Bronchial epithelial cell (primary cell): ENCODE results near the gene PLIN1. TPM values are rescaled to one million over a fixed set of nuclear protein-coding genes. Genes with fewer than 3 reads are reported as not detected.

Source experiments
- DNase-seq: peaks from one replicate; pipeline ENCODE4 v3.0.0-alpha.2; 2010; ENCODE audit warnings: low read depth
- FAIRE-seq: peaks from 2 replicates; lab custom pipeline; 2011; peaks lifted over from hg19 to GRCh38; lab: Jason Lieb, UNC
- H3K27me3 ChIP-seq: 2 replicates; pipeline ENCODE4 v1.5.1; 2011; ENCODE audit warnings: low read length; ENCODE audit not compliant: control insufficient read depth, insufficient read depth
- H3K36me3 ChIP-seq: 2 replicates; pipeline ENCODE4 v1.5.1; 2011; ENCODE audit warnings: low read length; ENCODE audit not compliant: control insufficient read depth, insufficient read depth
- H3K4me3 ChIP-seq: 2 replicates; pipeline ENCODE4 v1.5.1; 2011; ENCODE audit warnings: mild to moderate bottlenecking, low read depth, low read length, control low read depth
- total RNA-seq: library from RNA; depleted of rRNA; stranded (reverse); fragments of >200 nt; gene quantifications from 2 replicates; pipeline ENCODE4 v1.2.1, GENCODE V29; 2014
- TF ChIP-seq, protein P1 (sequence below): IDR thresholded peaks from 2 replicates; pipeline ENCODE4 v1.5.1; 2011; ENCODE audit warnings: mild to moderate bottlenecking, moderate library complexity, low read length, control low read depth, inconsistent platforms; ENCODE audit not compliant: insufficient read depth, severe bottlenecking

PLIN1 gene
- total RNA-seq, 1 donor from 2014 or later = under 0.01 TPM

DNA sequence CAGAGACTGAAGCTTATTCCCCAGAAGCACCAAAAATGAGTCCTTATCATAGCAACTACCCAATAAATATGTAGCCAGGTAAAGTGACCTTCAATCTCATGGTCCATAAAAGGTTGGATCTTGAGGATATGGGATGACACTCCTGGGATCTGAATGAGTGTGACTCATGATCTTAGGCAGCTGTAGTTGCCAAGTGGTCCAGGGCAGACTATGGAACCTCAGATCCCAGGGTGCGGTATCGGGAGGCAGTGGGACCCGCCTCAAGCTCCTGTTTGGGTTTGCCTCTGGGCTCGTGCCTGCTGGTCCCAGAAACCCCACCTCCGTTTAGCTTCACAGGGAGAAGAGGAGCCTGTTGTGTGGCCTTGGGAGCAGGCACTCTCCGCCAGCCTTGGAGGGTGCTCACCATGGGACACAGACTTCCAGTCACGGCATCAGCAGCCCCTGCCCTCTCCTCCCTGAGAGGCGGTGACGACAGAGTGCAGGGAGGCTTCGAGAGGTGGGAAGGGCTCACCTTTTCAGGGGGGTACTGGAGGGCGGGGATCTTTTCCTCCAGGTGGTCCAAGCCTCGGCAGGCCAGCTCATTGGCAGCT, 8.1 kb downstream of the PLIN1 start:
- FAIRE-seq = peak; percentile 28
- peak; percentile 7 for DNase-seq

DNA sequence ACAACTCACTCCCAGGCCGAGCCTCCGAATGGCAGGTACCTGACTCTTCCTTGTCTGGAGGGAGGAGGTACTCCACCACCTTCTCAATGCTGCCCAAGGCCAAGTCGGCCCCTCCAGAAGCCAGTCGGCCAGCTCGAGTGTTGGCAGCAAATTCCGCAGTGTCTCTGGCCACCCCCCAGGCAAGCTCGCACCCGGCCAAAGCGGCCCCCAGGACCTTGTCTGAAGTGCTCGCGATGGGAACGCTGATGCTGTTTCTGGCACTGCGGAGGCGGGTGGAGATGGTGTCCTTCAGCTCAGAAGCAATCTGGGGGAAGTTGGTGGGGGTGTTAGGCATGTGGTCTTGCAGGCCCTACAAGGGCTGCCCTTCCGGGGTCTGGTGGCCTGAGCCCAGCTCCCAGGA, 9.2 kb downstream of the PLIN1 start:
- no peak for DNase-seq
- TF ChIP-seq, protein P1, sequence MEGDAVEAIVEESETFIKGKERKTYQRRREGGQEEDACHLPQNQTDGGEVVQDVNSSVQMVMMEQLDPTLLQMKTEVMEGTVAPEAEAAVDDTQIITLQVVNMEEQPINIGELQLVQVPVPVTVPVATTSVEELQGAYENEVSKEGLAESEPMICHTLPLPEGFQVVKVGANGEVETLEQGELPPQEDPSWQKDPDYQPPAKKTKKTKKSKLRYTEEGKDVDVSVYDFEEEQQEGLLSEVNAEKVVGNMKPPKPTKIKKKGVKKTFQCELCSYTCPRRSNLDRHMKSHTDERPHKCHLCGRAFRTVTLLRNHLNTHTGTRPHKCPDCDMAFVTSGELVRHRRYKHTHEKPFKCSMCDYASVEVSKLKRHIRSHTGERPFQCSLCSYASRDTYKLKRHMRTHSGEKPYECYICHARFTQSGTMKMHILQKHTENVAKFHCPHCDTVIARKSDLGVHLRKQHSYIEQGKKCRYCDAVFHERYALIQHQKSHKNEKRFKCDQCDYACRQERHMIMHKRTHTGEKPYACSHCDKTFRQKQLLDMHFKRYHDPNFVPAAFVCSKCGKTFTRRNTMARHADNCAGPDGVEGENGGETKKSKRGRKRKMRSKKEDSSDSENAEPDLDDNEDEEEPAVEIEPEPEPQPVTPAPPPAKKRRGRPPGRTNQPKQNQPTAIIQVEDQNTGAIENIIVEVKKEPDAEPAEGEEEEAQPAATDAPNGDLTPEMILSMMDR = no peak
- no peak for FAIRE-seq

More for the DNA sequence above, 8.1 kb downstream of the PLIN1 start:
- Histone ChIP-seq H3K36me3 (no peaks in the 10 kb centered on the region), H3K4me3 (no peak overlapping the region), H3K27me3 (no peaks in the 10 kb centered on the region)
- TF ChIP-seq, protein P1 = no peak

DNA sequence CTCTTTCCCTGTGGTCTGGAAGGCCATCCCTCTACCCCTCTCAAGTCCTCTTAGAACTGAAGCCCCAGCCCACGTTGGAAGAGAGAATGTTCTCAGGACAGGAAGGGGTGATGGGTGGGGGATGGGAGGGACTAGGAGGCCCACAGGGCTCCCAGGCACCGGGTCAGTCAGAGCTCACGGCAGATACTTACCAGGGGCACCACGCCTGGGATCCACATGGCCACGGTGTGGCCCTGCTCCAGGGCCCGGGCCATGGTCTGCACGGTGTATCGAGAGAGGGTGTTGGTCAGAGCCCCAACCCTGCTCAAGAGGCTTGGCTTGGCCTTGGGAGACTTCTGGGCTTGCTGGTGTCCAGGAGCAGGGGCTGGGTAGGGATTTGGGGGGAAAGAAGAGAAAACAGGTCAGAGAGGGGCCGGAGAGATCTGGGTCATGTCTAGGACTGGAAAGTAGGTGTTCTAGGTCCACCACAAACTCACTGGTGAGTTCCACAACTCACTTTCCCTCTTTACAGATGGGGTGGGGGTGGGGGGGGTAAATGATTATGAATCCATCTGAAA, 9.8 kb downstream of the PLIN1 start:
- H3K27me3 ChIP-seq = no peaks in the 10 kb centered on the region
- DNase-seq (no peak), FAIRE-seq (no peak)
- TF ChIP-seq, protein P1 = no peak
- H3K4me3 ChIP-seq = no peak overlapping the region
- H3K36me3 ChIP-seq = no peaks in the 10 kb centered on the region

More for the DNA sequence above, 9.2 kb downstream of the PLIN1 start:
- no peaks in the 10 kb centered on the region for H3K36me3 ChIP-seq
- no peak overlapping the region for H3K4me3 ChIP-seq
- no peaks in the 10 kb centered on the region for H3K27me3 ChIP-seq

DNA sequence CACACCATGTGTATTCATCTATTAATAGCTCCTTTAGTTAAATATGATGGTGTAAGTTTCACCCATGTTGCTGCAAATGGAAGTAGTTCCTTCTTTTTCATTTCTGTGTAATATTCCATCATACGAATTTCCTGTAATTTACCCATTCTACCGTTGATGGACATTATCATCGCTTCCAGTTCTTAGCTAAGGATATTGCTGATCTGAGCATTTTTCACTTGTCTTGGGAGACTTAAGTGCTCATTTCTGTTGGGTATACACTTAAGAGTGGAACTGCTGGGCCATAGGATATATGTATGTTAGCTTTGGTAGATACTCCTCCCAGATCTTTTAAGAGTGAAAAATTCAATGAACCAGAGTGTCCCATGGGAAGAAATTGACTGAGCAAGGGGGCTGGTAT, 11.0 kb downstream of the PLIN1 start:
- H3K4me3 ChIP-seq = no peak overlapping the region
- no peak for FAIRE-seq
- TF ChIP-seq, protein P1 = no peak

DNA sequence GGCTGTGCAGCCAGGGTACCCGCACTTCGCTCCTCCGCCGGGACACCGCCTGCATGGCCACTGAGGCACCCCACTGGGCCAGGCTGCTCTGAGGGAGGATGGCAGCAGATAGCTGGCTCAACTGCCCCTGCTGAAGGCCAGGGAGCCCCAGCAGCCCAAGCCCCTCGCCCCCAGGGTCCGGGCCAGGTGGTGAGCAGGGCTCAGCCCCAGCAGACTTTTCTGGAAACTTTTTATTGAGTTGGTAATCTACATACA, 11.5 kb downstream of the PLIN1 start:
- Histone ChIP-seq H3K4me3 (no peak overlapping the region), H3K27me3 (no peaks in the 10 kb centered on the region), H3K36me3 (no peaks in the 10 kb centered on the region)
- TF ChIP-seq, protein P1 = no peak
- FAIRE-seq (no peak), DNase-seq (no peak)

More for the DNA sequence above, 11.0 kb downstream of the PLIN1 start:
- Histone ChIP-seq H3K36me3 (no peaks in the 10 kb centered on the region), H3K27me3 (no peaks in the 10 kb centered on the region)
- DNase-seq = no peak
